RWPE2 (cell line): ENCODE data around the gene CSNK1G1.

Source experiments
- ATAC-seq: fragments of 200-7000 bp; cut with Tn5 transposase; 3 replicates; pipeline ENCODE4 v1.9.1; 2021; ENCODE audit warnings: low read depth
- DNase-seq: peaks from one replicate; pipeline ENCODE4 v3.0.0-alpha.2; 2020; ENCODE audit warnings: low spot score
- H3K27ac ChIP-seq: fragments of 450-650 bp; 2 replicates; pipeline ENCODE4 v1.5.1; 2017; ENCODE audit warnings: mild to moderate bottlenecking; ENCODE audit not compliant: poor library complexity, severe bottlenecking
- H3K27me3 ChIP-seq: fragments of 250-450 bp; sonication (Bioruptor Pico); 2 replicates; pipeline ENCODE4 v1.5.1; 2021; ENCODE audit warnings: mild to moderate bottlenecking, moderate library complexity; ENCODE audit not compliant: insufficient read depth, poor library complexity, severe bottlenecking
- H3K36me3 ChIP-seq: fragments of 250-450 bp; sonication (Bioruptor Pico); 2 replicates; pipeline ENCODE4 v1.5.1; 2020; ENCODE audit warnings: low read depth, mild to moderate bottlenecking, moderate library complexity
- H3K4me1 ChIP-seq: fragments of 250-450 bp; sonication (Bioruptor Pico); 2 replicates; pipeline ENCODE4 v1.5.1; 2021; ENCODE audit warnings: mild to moderate bottlenecking, moderate library complexity; ENCODE audit not compliant: insufficient read depth, poor library complexity, severe bottlenecking
- H3K4me3 ChIP-seq: fragments of 250-450 bp; sonication (Bioruptor Pico); 2 replicates; pipeline ENCODE4 v1.5.1; 2021; ENCODE audit warnings: mild to moderate bottlenecking, moderate library complexity; ENCODE audit not compliant: severe bottlenecking
- H3K9me3 ChIP-seq: fragments of 250-450 bp; sonication (Bioruptor Pico); 2 replicates; pipeline ENCODE4 v1.5.1; 2021; ENCODE audit warnings: mild to moderate bottlenecking, moderate library complexity; ENCODE audit not compliant: severe bottlenecking
- TF ChIP-seq, protein P1 (sequence below): fragments of 450-650 bp; IDR thresholded peaks from one replicate; pipeline ENCODE4 v1.5.1; 2017; ENCODE audit warnings: mild to moderate bottlenecking, moderate library complexity; ENCODE audit not compliant: poor library complexity, severe bottlenecking

CSNK1G1 gene

DNA sequence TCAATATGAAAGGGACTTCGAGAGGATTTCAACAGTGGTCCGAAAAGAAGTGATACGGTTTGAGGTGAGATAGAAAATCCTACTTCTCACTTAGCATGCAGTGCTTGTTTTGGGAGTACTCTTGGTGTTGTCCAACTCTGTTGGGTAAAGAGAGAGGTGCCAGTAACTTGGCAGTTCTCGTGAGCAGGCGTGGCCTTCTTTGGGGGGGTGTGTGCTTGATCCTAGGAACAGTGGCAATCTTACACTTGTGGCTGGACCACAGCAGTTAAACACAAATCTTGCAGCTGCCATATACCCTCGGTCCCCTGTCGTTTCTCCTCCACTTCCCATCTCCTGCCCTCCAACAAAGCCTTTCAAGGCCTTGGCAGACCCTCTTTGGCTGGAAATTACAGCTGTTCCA is 219.6 kb downstream of the CSNK1G1 start:
- no peaks in the 10 kb centered on the region for H3K27me3 ChIP-seq
- TF ChIP-seq, protein P1, sequence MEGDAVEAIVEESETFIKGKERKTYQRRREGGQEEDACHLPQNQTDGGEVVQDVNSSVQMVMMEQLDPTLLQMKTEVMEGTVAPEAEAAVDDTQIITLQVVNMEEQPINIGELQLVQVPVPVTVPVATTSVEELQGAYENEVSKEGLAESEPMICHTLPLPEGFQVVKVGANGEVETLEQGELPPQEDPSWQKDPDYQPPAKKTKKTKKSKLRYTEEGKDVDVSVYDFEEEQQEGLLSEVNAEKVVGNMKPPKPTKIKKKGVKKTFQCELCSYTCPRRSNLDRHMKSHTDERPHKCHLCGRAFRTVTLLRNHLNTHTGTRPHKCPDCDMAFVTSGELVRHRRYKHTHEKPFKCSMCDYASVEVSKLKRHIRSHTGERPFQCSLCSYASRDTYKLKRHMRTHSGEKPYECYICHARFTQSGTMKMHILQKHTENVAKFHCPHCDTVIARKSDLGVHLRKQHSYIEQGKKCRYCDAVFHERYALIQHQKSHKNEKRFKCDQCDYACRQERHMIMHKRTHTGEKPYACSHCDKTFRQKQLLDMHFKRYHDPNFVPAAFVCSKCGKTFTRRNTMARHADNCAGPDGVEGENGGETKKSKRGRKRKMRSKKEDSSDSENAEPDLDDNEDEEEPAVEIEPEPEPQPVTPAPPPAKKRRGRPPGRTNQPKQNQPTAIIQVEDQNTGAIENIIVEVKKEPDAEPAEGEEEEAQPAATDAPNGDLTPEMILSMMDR = no peak

DNA sequence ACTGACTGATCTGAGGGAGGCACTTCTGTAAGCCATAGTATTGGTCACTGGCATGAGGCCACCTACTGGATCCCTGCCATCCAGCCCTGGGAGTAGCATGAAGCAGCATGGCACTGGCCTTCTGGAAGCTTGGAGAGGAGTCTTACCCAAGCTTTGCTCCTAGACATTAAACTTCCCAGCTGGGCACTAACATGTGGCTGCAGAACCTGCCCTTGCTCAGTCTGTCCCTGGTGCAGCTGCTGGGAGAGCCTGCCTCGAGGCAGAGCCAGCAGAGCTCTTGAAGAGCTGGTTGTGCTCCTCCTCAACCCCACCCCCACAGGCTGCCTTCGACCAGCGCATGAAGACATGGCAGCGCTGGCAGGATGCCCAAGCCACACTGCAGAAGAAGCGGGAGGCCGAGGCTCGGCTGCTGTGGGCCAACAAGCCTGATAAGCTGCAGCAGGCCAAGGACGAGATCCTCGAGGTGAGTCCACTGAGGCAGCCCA is 221.6 kb downstream of the CSNK1G1 start:
- no peaks in the 10 kb centered on the region for H3K4me1 ChIP-seq
- H3K27ac ChIP-seq = no peak overlapping the region
- H3K36me3 ChIP-seq = peaks cover 94% of the 10 kb centered on the region
- no peak for ATAC-seq
- DNase-seq = peak; percentile 81
- no peaks in the 10 kb centered on the region for H3K9me3 ChIP-seq
- TF ChIP-seq, protein P1 = no peak
- H3K27me3 ChIP-seq = no peaks in the 10 kb centered on the region
- no peak overlapping the region for H3K4me3 ChIP-seq

More for the DNA sequence above, 219.6 kb downstream of the CSNK1G1 start:
- Histone ChIP-seq H3K4me1 (no peaks in the 10 kb centered on the region), H3K36me3 (peaks cover 81% of the 10 kb centered on the region), H3K4me3 (no peak overlapping the region), H3K9me3 (no peaks in the 10 kb centered on the region), H3K27ac (no peak overlapping the region)
- ATAC-seq = no peak
- no peak for DNase-seq

DNA sequence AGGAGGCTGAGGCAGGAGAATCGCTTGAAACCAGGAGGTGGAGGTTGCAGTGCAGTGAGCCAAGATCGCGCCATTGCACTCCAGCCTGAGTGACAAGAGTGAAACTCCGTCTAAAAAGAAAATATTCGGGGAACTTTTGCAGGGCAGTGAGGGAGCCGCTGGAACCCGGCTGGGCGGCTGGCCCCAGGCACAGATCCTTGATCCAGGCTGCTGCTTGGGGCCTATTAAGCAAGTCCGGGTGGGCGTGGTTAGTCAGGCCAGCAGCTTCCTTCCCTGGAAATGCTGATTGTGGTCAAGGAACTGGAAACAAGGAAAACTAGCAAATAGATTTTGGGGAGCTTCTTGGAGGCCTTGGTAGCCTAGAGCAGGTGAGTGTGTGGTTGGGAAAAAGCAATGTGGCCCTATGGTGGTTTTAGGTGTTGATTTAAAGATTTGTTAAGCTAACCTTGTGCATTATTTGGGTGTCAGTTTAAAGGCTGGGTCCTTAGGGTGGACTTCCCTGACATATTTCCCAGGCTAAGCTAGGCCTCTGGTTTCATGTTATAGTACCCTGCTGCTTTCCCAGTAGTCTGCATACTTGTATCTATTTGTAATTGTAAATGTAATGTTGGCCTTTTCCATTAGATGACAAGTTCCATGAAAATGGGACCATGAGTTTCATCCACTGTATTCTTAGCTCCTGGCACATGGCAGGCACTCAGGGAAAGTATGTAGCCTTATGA is 222.2 kb downstream of the CSNK1G1 start:
- Histone ChIP-seq H3K9me3 (no peaks in the 10 kb centered on the region), H3K27ac (no peak overlapping the region), H3K4me3 (no peak overlapping the region), H3K36me3 (peaks cover 97% of the 10 kb centered on the region), H3K27me3 (no peaks in the 10 kb centered on the region), H3K4me1 (no peaks in the 10 kb centered on the region)
- TF ChIP-seq, protein P1 = no peak
- DNase-seq (no peak), ATAC-seq (no peak; the same call in 2 of the 3 replicates)

- Histone ChIP-seq H3K4me3 (no peak overlapping the region), H3K4me1 (no peaks in the 10 kb centered on the region), H3K9me3 (no peaks in the 10 kb centered on the region), H3K36me3 (peaks cover 99% of the 10 kb centered on the region), H3K27me3 (no peaks in the 10 kb centered on the region), H3K27ac (no peak overlapping the region)
- DNase-seq = no peak
- TF ChIP-seq, protein P1 = no peak
- no peak for ATAC-seq
These were observed 223.8 kb downstream of the CSNK1G1 start for GRCh38 chr15:64132217-64132616.

DNA sequence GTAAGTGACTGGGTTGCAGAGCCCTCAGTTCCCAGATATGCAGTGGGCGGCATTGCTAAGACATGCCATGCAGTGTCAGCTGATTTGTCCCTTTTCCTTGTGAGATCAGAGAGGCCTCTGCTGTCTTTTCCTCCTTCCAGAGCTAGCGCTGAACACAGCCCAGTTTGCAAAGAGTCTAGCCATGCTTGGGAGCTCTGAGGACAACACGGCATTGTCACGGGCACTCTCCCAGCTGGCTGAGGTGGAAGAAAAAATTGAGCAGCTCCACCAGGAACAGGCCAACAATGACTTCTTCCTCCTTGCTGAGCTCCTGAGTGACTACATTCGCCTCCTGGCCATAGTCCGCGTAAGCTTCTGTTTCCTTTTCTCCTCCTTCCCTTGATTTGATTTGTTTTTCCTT is 224.4 kb downstream of the CSNK1G1 start:
- Histone ChIP-seq H3K27ac (no peak overlapping the region), H3K36me3 (peaks cover 99% of the 10 kb centered on the region), H3K4me3 (no peak overlapping the region), H3K27me3 (no peaks in the 10 kb centered on the region), H3K4me1 (no peaks in the 10 kb centered on the region), H3K9me3 (no peaks in the 10 kb centered on the region)
- TF ChIP-seq, protein P1 = no peak
- ATAC-seq = no peak
- no peak for DNase-seq
